Astrocyte of the spinal cord (primary cell): Measurements from ENCODE around the gene SIN3A.
A peak's percentile ranks its signal among the peaks of the same experiment; 100 is the strongest.

Experiments
- DNase-seq: peaks from one replicate; pipeline ENCODE4 v3.0.0; 2011; ENCODE audit warnings: low read depth, low spot score
- H3K4me3 ChIP-seq: 2 replicates; pipeline ENCODE4 v1.5.1; 2011; ENCODE audit warnings: low read depth, mild to moderate bottlenecking, low read length, moderate library complexity
- CTCF ChIP-seq: IDR thresholded peaks from 2 replicates; pipeline ENCODE4 v1.5.1; 2012; ENCODE audit warnings: low read depth, mild to moderate bottlenecking, low read length, inconsistent platforms
- in situ Hi-C: cut with HindIII; loops from 2 replicates; pipeline ENCODE4 v1.10.0; 2017; ENCODE audit warnings: low sequenced_read_pairs

Gene SIN3A

GRCh38 chr15:75367406-75367912, 84.0 kb downstream of the SIN3A start:
- no peak for TF ChIP-seq CTCF

GRCh38 chr15:75367006-75367405, 84.5 kb downstream of the SIN3A start:
- no peak for TF ChIP-seq CTCF
- no peak overlapping the region for H3K4me3 ChIP-seq
- in situ Hi-C loops = no loop called here
- no peak for DNase-seq

More at GRCh38 chr15:75367406-75367912, 84.0 kb downstream of the SIN3A start:
- peak overlapping the region; percentile 79 for H3K4me3 ChIP-seq
- in situ Hi-C loops = no loop called here
- DNase-seq = no peak

GRCh38 chr15:75366163-75366562, 85.3 kb downstream of the SIN3A start:
- no peak overlapping the region for H3K4me3 ChIP-seq
- no peak for DNase-seq
- no peak for TF ChIP-seq CTCF
- in situ Hi-C loops = no loop called here

- no peak overlapping the region for H3K4me3 ChIP-seq
- TF ChIP-seq CTCF = no peak
- DNase-seq = no peak
- in situ Hi-C loops = no loop called here
These were observed 86.6 kb downstream of the SIN3A start for GRCh38 chr15:75364881-75365280.

- no peak for DNase-seq
- H3K4me3 ChIP-seq = no peak overlapping the region
- in situ Hi-C loops = no loop called here
- TF ChIP-seq CTCF = no peak
These were observed 87.7 kb downstream of the SIN3A start for GRCh38 chr15:75363786-75364185.

GRCh38 chr15:75362642-75363249, 88.7 kb downstream of the SIN3A start:
- no peak for DNase-seq
- in situ Hi-C loops = no loop called here
- no peak overlapping the region for H3K4me3 ChIP-seq
- no peak for TF ChIP-seq CTCF
